GM18868 (cell line): ENCODE data around the gene DOCK11.
A peak's percentile ranks its signal among the peaks of the same experiment; 100 is the strongest.
"Not testable (repeated sequence)": the region's sequence is repeated elsewhere in the genome, so short reads cannot be mapped to it uniquely, and the experiment has no call there.

ENCODE experiments used
- ATAC-seq: cut with Tn5 transposase; IDR thresholded peaks from one replicate; pipeline ENCODE4 v1.9.1; 2021; ENCODE audit warnings: mild to moderate bottlenecking, moderate library complexity; ENCODE audit not compliant: unreplicated experiment

Gene DOCK11

GRCh38 chrX:118727686-118728339 is 232.2 kb downstream of the DOCK11 start:
- peak; percentile 8 for ATAC-seq

- ATAC-seq, result no peak
Measured at GRCh38 chrX:118729042-118729652, 233.5 kb downstream of the DOCK11 start.

- no peak for ATAC-seq
Measured at GRCh38 chrX:118730500-118731247, 235.1 kb downstream of the DOCK11 start.

- not testable (repeated sequence) for ATAC-seq
Measured at GRCh38 chrX:118732551-118732950, 236.9 kb downstream of the DOCK11 start.

GRCh38 chrX:118734909-118735308 is 239.3 kb downstream of the DOCK11 start:
- peak; percentile 64 for ATAC-seq
